COLO829 (cell line): ENCODE measurements around the gene OR6A2.
A peak's percentile ranks its signal among the peaks of the same experiment; 100 is the strongest.

Experiments
- DNase-seq: peaks from one replicate; pipeline ENCODE4 v3.0.0; 2012; ENCODE audit warnings: low spot score

Gene OR6A2

GRCh38 chr11:6755953-6756347 is 43.5 kb downstream of the OR6A2 start:
- DNase-seq: no peak

GRCh38 chr11:6755303-6755952 is 44.1 kb downstream of the OR6A2 start:
- peak; percentile 83 for DNase-seq

DNA sequence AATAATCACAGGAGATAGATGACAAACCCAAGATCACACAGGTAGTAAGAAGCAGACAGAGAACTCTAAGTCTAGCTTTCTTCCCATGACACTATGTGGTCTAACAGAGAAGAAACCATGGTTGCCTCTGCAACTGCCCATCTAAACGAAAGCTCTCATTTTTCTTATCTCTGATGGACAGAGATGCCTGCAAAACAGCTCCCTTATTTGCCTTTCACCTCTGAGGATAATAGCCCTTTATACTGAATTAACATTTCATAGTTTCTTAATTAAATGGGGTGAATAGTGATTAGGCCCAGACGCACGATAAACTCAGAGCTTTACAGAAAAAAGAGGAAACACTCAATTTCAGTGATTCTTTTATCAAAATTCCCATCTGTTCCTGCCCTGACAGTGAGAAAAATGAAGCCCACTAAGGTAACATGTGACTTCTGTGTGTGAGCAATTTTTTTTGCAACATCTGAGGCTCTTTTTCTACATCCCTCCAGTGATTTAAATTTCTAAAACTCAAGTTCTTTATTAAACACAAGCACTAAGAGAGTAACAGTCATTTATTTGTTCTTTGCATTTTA is 52.3 kb downstream of the OR6A2 start:
- no peak for DNase-seq

GRCh38 chr11:6746626-6747025 is 52.9 kb downstream of the OR6A2 start:
- DNase-seq: no peak

DNA sequence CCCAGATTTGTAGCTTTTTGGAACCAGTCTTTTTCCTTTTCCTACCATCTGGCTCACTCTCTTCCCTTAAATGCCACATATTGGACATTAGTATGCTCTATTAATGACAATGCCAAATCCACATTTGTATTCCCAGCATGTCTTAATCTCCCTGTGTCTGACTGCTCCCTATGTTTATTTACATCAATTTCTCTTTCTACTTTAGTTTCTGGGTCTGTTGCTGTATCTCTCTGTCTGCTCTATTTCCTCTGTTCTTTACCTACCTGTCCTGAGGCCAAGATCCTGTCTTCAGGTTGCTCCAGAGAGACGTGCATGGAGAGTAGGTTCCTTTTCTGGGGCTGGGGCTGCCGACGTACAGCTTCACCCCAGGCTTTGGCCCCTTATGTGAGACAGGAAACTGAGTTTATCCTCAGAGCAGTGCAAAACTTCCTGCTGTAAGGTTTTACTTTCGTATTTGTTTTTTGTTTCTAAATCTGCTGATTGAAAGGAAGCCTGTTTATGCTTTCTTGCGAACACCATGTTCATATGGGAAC is 53.3 kb downstream of the OR6A2 start:
- DNase-seq: no peak

DNA sequence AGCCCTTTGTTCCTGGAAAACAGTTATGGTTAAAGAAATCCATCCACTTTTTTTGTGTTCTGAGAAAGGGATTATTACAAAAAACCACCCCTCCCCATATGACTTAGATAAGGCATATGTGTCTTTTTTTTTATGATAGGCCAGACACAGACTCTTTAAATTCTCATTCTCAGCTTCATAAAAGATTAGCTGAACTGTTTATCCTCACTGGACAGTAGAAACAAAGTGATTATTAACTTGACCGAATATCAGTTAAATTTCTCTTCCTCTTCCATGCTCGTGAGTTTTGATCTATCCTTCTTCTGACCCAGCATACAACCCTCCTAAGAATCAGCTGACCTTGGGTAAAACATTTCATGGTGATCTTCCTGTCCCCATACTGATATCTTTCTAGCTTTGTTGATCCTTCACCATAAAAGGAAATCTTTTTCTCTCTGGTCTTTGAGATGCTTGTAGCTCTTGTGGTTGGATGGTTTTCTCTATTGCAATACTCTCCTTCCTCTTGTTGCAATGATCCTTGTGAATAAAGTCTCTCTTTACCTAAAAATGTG is 53.9 kb downstream of the OR6A2 start:
- no peak for DNase-seq

GRCh38 chr11:6745018-6745417 is 54.5 kb downstream of the OR6A2 start:
- DNase-seq: no peak

- no peak for DNase-seq
Measured at GRCh38 chr11:6742260-6742659, 57.2 kb downstream of the OR6A2 start.
